Esophagus muscularis mucosa (tissue), 4 donors: ENCODE results near the gene SLC13A2. TPM values are rescaled to one million over a fixed set of nuclear protein-coding genes. Genes with fewer than 3 reads are reported as not detected.

ENCODE experiments used
- DNase-seq: peaks from one replicate; pipeline ENCODE4 v3.0.0-alpha.2; 2017; ENCODE audit errors: extremely low spot score
- H3K27ac ChIP-seq, 4 donors: fragments of 200-600 bp; sonication (generic); replicated peaks in 1 of 4; 1 replicate in 3 of 4; 2 replicates in 1 of 4; pipeline ENCODE4 v1.5.1; 2016 to 2019; ENCODE audit warnings: mild to moderate bottlenecking in 1 of 4
- H3K27me3 ChIP-seq, 4 donors: fragments of 200-600 bp; sonication (generic); one replicate each; pipeline versions ENCODE4 v1.5.1 to v1.6.0; 2016 to 2019
- H3K36me3 ChIP-seq, 4 donors: fragments of 200-600 bp; sonication (generic); one replicate each; pipeline ENCODE4 v1.5.1; 2016 to 2019
- H3K4me1 ChIP-seq, 4 donors: fragments of 200-600 bp; sonication (generic); one replicate each; pipeline ENCODE4 v1.5.1; 2016 to 2019
- H3K4me3 ChIP-seq, 4 donors: fragments of 200-600 bp; sonication (generic); 1 replicate in 2 of 4; 2 replicates in 2 of 4; pipeline ENCODE4 v1.5.1; 2016 to 2019; ENCODE audit warnings: mild to moderate bottlenecking in 4 of 4, moderate library complexity in 1 of 4
- H3K9me3 ChIP-seq, 4 donors: fragments of 200-600 bp; sonication (generic); 1 replicate in 3 of 4; 2 replicates in 1 of 4; pipeline ENCODE4 v1.5.1; 2016 to 2019
- EP300 ChIP-seq: sonication (generic); formaldehyde crosslinking; IDR thresholded peaks from one replicate; pipeline ENCODE4 v1.6.1; 2017; ENCODE audit warnings: antibody characterized with exemption
- POLR2A ChIP-seq: fragments of 450-650 bp; IDR thresholded peaks from one replicate; pipeline ENCODE4 v1.6.1; 2017; ENCODE audit warnings: antibody characterized with exemption, moderate library complexity, mild to moderate bottlenecking, low read depth
- POLR2AphosphoS5 ChIP-seq, 2 donors: sonication (generic); formaldehyde crosslinking; IDR thresholded peaks; one replicate each; pipeline ENCODE4 v1.6.1; 2017; ENCODE audit warnings: antibody characterized with exemption in 2 of 2
- WGBS: methylation state at CpG from one replicate; pipeline ENCODE4 v1.1.5; 2018; 5-methylcytosine and 5-hydroxymethylcytosine counted together
- intact Hi-C: fragments of 100-400 bp; cut with DNase I; formaldehyde crosslinking; loops from one replicate; pipeline ENCODE4 v1.15.1; 2023
- total RNA-seq, 4 donors: library from RNA; depleted of rRNA; stranded (reverse); fragments of >200 nt; gene quantifications; one replicate each; pipeline versions ENCODE4 v1.1.0 to v1.2.1, GENCODE V29; 2016
- TF ChIP-seq, protein P1 (sequence below), 3 experiments: fragments of 200-600 bp in 2 of 3; fragments of 450-650 bp in 1 of 3; sonication (generic) in 2 of 3; IDR thresholded peaks; one replicate each; pipeline ENCODE4 v1.5.1; 2017 to 2019; ENCODE audit warnings: antibody characterized with exemption in 3 of 3, mild to moderate bottlenecking in 2 of 3, moderate library complexity in 1 of 3

SLC13A2 gene
- total RNA-seq, 4 donors from 2014 or later: not detected

DNA sequence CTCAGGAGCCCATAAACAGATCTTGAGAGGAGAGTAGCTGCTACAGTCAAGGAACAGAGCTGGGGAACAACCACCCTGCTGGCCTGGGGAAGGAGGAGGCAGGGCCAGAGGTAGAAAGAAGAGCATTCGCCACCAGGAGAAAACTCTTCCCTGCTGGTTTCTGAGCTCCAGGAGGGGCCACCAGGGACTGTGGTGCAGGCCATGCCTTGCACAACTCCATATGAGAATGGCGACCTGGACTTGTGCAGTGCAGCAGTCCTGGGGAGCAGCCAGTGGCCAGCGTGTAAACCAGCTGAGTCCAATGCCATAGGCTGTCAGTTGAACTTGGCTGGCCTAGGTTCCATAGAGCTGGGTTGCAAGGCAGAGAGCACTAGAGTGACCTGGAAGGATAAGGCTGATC is 11.6 kb downstream of the SLC13A2 start:
- intact Hi-C loops: no loop called here
- Histone ChIP-seq H3K9me3 (no peaks in the 10 kb centered on the region), H3K27me3 (peaks cover 0 to 33% (median 0%) of the 10 kb centered on the region in 4 donors), H3K4me3 (no peak overlapping the region), H3K36me3 (no peaks in the 10 kb centered on the region), H3K4me1 (no peaks in the 10 kb centered on the region), H3K27ac (no peak overlapping the region)
- 80% methylated on average over 3 of the region's 3 CpGs for WGBS
- DNase-seq: no peak
- TF ChIP-seq POLR2A (no peak), POLR2AphosphoS5 (IDR thresholded peaks at IDR 0.05) (no peak), EP300 (no peak)
- TF ChIP-seq, protein P1, sequence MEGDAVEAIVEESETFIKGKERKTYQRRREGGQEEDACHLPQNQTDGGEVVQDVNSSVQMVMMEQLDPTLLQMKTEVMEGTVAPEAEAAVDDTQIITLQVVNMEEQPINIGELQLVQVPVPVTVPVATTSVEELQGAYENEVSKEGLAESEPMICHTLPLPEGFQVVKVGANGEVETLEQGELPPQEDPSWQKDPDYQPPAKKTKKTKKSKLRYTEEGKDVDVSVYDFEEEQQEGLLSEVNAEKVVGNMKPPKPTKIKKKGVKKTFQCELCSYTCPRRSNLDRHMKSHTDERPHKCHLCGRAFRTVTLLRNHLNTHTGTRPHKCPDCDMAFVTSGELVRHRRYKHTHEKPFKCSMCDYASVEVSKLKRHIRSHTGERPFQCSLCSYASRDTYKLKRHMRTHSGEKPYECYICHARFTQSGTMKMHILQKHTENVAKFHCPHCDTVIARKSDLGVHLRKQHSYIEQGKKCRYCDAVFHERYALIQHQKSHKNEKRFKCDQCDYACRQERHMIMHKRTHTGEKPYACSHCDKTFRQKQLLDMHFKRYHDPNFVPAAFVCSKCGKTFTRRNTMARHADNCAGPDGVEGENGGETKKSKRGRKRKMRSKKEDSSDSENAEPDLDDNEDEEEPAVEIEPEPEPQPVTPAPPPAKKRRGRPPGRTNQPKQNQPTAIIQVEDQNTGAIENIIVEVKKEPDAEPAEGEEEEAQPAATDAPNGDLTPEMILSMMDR (IDR thresholded peaks at IDR 0.05): no peak

DNA sequence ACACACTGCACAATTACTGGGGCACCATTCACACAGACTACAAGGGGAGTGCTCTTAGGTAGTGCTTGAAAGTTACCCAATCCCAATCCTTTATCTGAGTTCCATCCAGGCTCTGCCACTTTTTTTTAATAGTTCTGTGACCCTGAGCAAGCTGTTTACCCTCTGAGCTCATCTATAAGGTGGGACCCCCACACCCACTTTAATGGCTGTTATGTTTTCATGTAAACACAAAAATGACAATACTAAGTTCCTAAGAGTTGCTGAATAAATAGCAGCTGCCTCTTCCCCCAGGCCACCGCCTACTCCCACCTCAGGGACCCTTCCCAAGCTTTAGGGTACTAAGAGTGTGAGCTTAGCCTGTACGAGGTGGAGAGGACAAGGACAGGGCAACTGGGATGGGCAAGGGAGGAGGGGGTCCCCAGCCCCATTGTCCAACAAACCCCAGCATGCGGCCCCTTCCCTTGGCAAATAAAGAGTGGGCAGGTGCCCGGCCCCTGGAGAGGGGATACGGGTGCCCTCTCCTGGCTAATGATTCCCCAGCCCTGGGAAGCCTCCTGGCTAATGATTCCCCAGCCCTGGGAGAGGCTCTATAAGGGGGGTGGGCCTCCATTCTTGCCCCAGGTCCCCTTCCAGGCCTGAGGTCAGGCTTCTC is 14.6 kb downstream of the SLC13A2 start:
- DNase-seq: no peak
- H3K4me3 ChIP-seq: no peak overlapping the region
- intact Hi-C loops: no loop called here

DNA sequence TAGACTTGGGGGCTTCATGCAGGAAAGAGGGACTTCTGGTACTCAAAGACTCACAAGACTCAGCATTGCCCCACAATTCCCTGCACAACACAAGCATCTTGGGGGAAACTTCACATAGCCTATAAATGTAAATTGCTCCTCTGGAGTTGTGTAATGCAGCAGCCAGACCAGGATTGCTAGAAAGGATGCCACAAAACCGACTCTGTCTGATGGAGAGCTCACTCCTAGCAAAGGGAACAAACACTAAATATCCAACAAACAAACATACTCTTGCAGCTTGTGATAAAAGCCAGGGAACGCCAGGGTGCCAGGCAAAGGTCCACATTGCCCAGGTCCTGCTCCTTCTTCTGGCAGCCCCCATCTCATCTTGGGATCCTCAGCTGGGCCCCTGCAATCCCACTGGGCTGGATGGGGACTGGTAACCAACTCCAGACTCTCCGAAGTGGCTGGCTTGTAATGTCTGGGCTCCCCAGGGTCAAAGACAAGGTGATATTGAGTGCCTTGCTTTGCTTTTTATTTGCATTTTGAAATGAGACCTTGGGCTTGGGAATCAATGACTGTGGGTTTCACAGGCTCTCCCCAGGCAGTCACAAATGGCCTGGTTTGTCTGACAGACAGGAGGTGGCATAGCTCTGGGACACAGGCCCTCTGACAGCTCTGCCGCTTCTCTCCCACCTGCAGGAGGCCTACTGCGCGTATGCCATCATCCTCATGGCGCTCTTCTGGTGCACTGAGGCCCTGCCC is 15.3 kb downstream of the SLC13A2 start:
- Histone ChIP-seq H3K36me3 (no peaks in the 10 kb centered on the region), H3K9me3 (no peaks in the 10 kb centered on the region), H3K27me3 (peaks cover 0 to 38% (median 0%) of the 10 kb centered on the region in 4 donors), H3K27ac (no peak overlapping the region), H3K4me3 (no peak overlapping the region), H3K4me1 (no peaks in the 10 kb centered on the region)
- TF ChIP-seq EP300: no peak
- no peak for TF ChIP-seq POLR2A
- no peak for TF ChIP-seq POLR2AphosphoS5 (IDR thresholded peaks at IDR 0.05)
- TF ChIP-seq, protein P1 (IDR thresholded peaks at IDR 0.05): no peak
- DNase-seq: no peak
- WGBS: 81% methylated on average over 6 of the region's 7 CpGs
- intact Hi-C loops: no loop called here

More for the DNA sequence above, 14.6 kb downstream of the SLC13A2 start:
- no peaks in the 10 kb centered on the region for H3K36me3 ChIP-seq
- H3K27me3 ChIP-seq: peaks cover 0 to 37% (median 0%) of the 10 kb centered on the region in 4 donors
- H3K27ac ChIP-seq: no peak overlapping the region
- no peaks in the 10 kb centered on the region for H3K4me1 ChIP-seq
- H3K9me3 ChIP-seq: no peaks in the 10 kb centered on the region
- no peak for TF ChIP-seq POLR2A
- TF ChIP-seq, protein P1 (IDR thresholded peaks at IDR 0.05): no peak
- TF ChIP-seq EP300: no peak
- 83% methylated on average over 5 of the region's 5 CpGs for WGBS

DNA sequence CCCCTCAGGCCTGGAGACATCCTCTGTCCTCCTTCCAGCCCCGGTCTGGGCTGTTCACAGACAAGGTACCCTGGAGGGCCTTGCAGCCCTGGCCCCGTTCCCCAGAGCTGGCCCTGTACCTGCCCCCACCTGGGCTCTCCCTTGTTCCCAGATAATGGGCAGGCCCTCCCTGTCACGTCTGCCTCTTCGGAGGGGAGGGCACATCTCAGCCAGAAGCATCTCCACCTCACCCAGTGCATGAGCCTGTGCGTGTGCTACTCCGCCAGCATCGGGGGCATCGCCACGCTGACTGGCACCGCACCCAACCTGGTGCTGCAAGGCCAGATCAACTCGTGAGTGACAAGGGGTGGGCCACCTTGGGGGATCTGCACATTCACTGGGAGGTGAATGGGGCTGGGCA is 17.8 kb downstream of the SLC13A2 start:
- no peak for TF ChIP-seq POLR2AphosphoS5 (IDR thresholded peaks at IDR 0.05)
- TF ChIP-seq, protein P1 (IDR thresholded peaks at IDR 0.05): no peak
- TF ChIP-seq EP300: no peak
- TF ChIP-seq POLR2A: no peak
- Histone ChIP-seq H3K36me3 (no peaks in the 10 kb centered on the region), H3K27ac (no peak overlapping the region), H3K4me1 (no peaks in the 10 kb centered on the region), H3K4me3 (no peak overlapping the region), H3K9me3 (no peaks in the 10 kb centered on the region), H3K27me3 (peaks cover 0 to 56% (median 2%) of the 10 kb centered on the region in 4 donors)
- intact Hi-C loops: no loop called here
- WGBS: 80% methylated on average over 1 of the region's 11 CpGs
- DNase-seq: no peak
